Activated naive CD8-positive, alpha-beta T cell treated with anti-CD3 and anti-CD28 coated beads, Interleukin-2, amount 50 U/mL, for 24 hours (primary cell): ENCODE data around the gene ZNF618.

Experiments used
- ATAC-seq: fragments of 150-1000 bp; cut with Tn5 transposase; one replicate; pipeline ENCODE4 v1.10.0; 2021
- DNase-seq: peaks from one replicate; pipeline ENCODE4 v3.0.0; 2021
- H3K27ac Mint-ChIP-seq: one replicate; pipeline ENCODE4 v1.8.0; 2021; ENCODE audit warnings: mild to moderate bottlenecking, mixed read lengths
- H3K27me3 Mint-ChIP-seq: one replicate; pipeline ENCODE4 v1.8.0; 2021; ENCODE audit warnings: mixed read lengths
- H3K36me3 Mint-ChIP-seq: one replicate; pipeline ENCODE4 v1.8.0; 2021; ENCODE audit warnings: low read depth, mixed read lengths
- H3K4me1 Mint-ChIP-seq: one replicate; pipeline ENCODE4 v1.8.0; 2021; ENCODE audit warnings: mixed read lengths
- H3K4me3 Mint-ChIP-seq: one replicate; pipeline ENCODE4 v1.8.0; 2021; ENCODE audit warnings: mild to moderate bottlenecking, moderate library complexity, mixed read lengths
- H3K9me3 Mint-ChIP-seq: one replicate; pipeline ENCODE4 v1.8.0; 2021; ENCODE audit warnings: mixed read lengths

The ZNF618 gene

GRCh38 chr9:113979343-113980127, 103.4 kb downstream of the ZNF618 start:
- ATAC-seq (no peak), DNase-seq (no peak)
- H3K27ac Mint-ChIP-seq, result no peak overlapping the region
- H3K4me1 Mint-ChIP-seq, result no peaks in the 10 kb centered on the region
- H3K36me3 Mint-ChIP-seq, result no peaks in the 10 kb centered on the region
- H3K27me3 Mint-ChIP-seq, result no peaks in the 10 kb centered on the region
- H3K9me3 Mint-ChIP-seq, result no peaks in the 10 kb centered on the region
- H3K4me3 Mint-ChIP-seq, result no peak overlapping the region

- H3K36me3 Mint-ChIP-seq, result no peaks in the 10 kb centered on the region
- no peaks in the 10 kb centered on the region for H3K4me1 Mint-ChIP-seq
- ATAC-seq (no peak), DNase-seq (no peak)
- no peaks in the 10 kb centered on the region for H3K9me3 Mint-ChIP-seq
- H3K4me3 Mint-ChIP-seq, result no peak overlapping the region
- no peaks in the 10 kb centered on the region for H3K27me3 Mint-ChIP-seq
- no peak overlapping the region for H3K27ac Mint-ChIP-seq
Measured at GRCh38 chr9:113984639-113985380, 108.7 kb downstream of the ZNF618 start.

GRCh38 chr9:113985968-113986585, 110.0 kb downstream of the ZNF618 start:
- DNase-seq (no peak), ATAC-seq (no peak)
- no peaks in the 10 kb centered on the region for H3K27me3 Mint-ChIP-seq
- H3K4me1 Mint-ChIP-seq, result no peaks in the 10 kb centered on the region
- no peaks in the 10 kb centered on the region for H3K36me3 Mint-ChIP-seq
- no peak overlapping the region for H3K27ac Mint-ChIP-seq
- no peak overlapping the region for H3K4me3 Mint-ChIP-seq
- H3K9me3 Mint-ChIP-seq, result no peaks in the 10 kb centered on the region

- no peak for DNase-seq
- H3K36me3 Mint-ChIP-seq, result no peaks in the 10 kb centered on the region
- no peak for ATAC-seq
- H3K9me3 Mint-ChIP-seq, result no peaks in the 10 kb centered on the region
- H3K4me3 Mint-ChIP-seq, result no peak overlapping the region
- no peaks in the 10 kb centered on the region for H3K4me1 Mint-ChIP-seq
- H3K27ac Mint-ChIP-seq, result no peak overlapping the region
- H3K27me3 Mint-ChIP-seq, result no peaks in the 10 kb centered on the region
Measured at GRCh38 chr9:113986931-113987330, 110.8 kb downstream of the ZNF618 start.

GRCh38 chr9:113987526-113987925, 111.4 kb downstream of the ZNF618 start:
- H3K9me3 Mint-ChIP-seq, result no peaks in the 10 kb centered on the region
- ATAC-seq, result no peak
- no peaks in the 10 kb centered on the region for H3K36me3 Mint-ChIP-seq
- DNase-seq, result no peak
- no peak overlapping the region for H3K27ac Mint-ChIP-seq
- H3K4me1 Mint-ChIP-seq, result peaks cover under 1% of the 10 kb centered on the region
- no peak overlapping the region for H3K4me3 Mint-ChIP-seq
- H3K27me3 Mint-ChIP-seq, result no peaks in the 10 kb centered on the region

GRCh38 chr9:113988385-113989016, 112.4 kb downstream of the ZNF618 start:
- Mint-ChIP-seq H3K27ac (no peak overlapping the region), H3K4me1 (peaks cover 7% of the 10 kb centered on the region), H3K36me3 (no peaks in the 10 kb centered on the region), H3K27me3 (no peaks in the 10 kb centered on the region), H3K9me3 (no peaks in the 10 kb centered on the region), H3K4me3 (no peak overlapping the region)
- DNase-seq (no peak), ATAC-seq (no peak)

GRCh38 chr9:113989017-113989713, 113.1 kb downstream of the ZNF618 start:
- no peak for DNase-seq
- Mint-ChIP-seq H3K36me3 (no peaks in the 10 kb centered on the region), H3K4me1 (peaks cover 14% of the 10 kb centered on the region), H3K9me3 (no peaks in the 10 kb centered on the region), H3K27me3 (no peaks in the 10 kb centered on the region), H3K4me3 (no peak overlapping the region), H3K27ac (no peak overlapping the region)
- no peak for ATAC-seq

- Mint-ChIP-seq H3K4me3 (no peak overlapping the region), H3K9me3 (no peaks in the 10 kb centered on the region), H3K27me3 (no peaks in the 10 kb centered on the region), H3K27ac (no peak overlapping the region), H3K36me3 (no peaks in the 10 kb centered on the region), H3K4me1 (peaks cover 14% of the 10 kb centered on the region)
- no peak for DNase-seq
- ATAC-seq, result no peak
Measured at GRCh38 chr9:113989714-113990569, 113.8 kb downstream of the ZNF618 start.

GRCh38 chr9:113990570-113990907, 114.4 kb downstream of the ZNF618 start:
- Mint-ChIP-seq H3K27ac (no peak overlapping the region), H3K36me3 (no peaks in the 10 kb centered on the region), H3K27me3 (no peaks in the 10 kb centered on the region), H3K4me1 (peaks cover 14% of the 10 kb centered on the region), H3K9me3 (no peaks in the 10 kb centered on the region), H3K4me3 (no peak overlapping the region)
- DNase-seq (no peak), ATAC-seq (no peak)

GRCh38 chr9:113990975-113991471, 114.9 kb downstream of the ZNF618 start:
- H3K9me3 Mint-ChIP-seq, result no peaks in the 10 kb centered on the region
- no peaks in the 10 kb centered on the region for H3K27me3 Mint-ChIP-seq
- no peak overlapping the region for H3K4me3 Mint-ChIP-seq
- peaks cover 14% of the 10 kb centered on the region for H3K4me1 Mint-ChIP-seq
- no peak for ATAC-seq
- H3K36me3 Mint-ChIP-seq, result no peaks in the 10 kb centered on the region
- no peak for DNase-seq
- no peak overlapping the region for H3K27ac Mint-ChIP-seq

- no peaks in the 10 kb centered on the region for H3K27me3 Mint-ChIP-seq
- no peaks in the 10 kb centered on the region for H3K9me3 Mint-ChIP-seq
- H3K4me1 Mint-ChIP-seq, result peaks cover 14% of the 10 kb centered on the region
- no peak for ATAC-seq
- no peak overlapping the region for H3K27ac Mint-ChIP-seq
- no peak for DNase-seq
- H3K36me3 Mint-ChIP-seq, result no peaks in the 10 kb centered on the region
- no peak overlapping the region for H3K4me3 Mint-ChIP-seq
Measured at GRCh38 chr9:113991714-113992113, 115.6 kb downstream of the ZNF618 start.

- Mint-ChIP-seq H3K27ac (no peak overlapping the region), H3K36me3 (no peaks in the 10 kb centered on the region), H3K27me3 (no peaks in the 10 kb centered on the region), H3K4me1 (peaks cover 14% of the 10 kb centered on the region), H3K4me3 (no peak overlapping the region), H3K9me3 (no peaks in the 10 kb centered on the region)
- DNase-seq (no peak), ATAC-seq (no peak)
Measured at GRCh38 chr9:113992276-113992951, 116.3 kb downstream of the ZNF618 start.

GRCh38 chr9:113992994-113993393, 116.9 kb downstream of the ZNF618 start:
- DNase-seq (no peak), ATAC-seq (no peak)
- Mint-ChIP-seq H3K4me3 (no peak overlapping the region), H3K4me1 (peaks cover 14% of the 10 kb centered on the region), H3K27ac (no peak overlapping the region), H3K36me3 (no peaks in the 10 kb centered on the region), H3K9me3 (no peaks in the 10 kb centered on the region), H3K27me3 (no peaks in the 10 kb centered on the region)
